HPDE6-E6E7 (cell line): Measurements from ENCODE around the gene MKNK2.
"Not testable (repeated sequence)": the region's sequence is repeated elsewhere in the genome, so short reads cannot be mapped to it uniquely, and the experiment has no call there.

ENCODE experiments used
- DNase-seq: peaks from one replicate; pipeline ENCODE4 v3.0.0; 2011; ENCODE audit warnings: missing footprints; ENCODE audit errors: extremely low spot score

Gene MKNK2

GRCh38 chr19:1992759-1993260 is 58.2 kb downstream of the MKNK2 start:
- DNase-seq, result no peak

- no peak for DNase-seq
Measured at GRCh38 chr19:1991018-1991913, 59.8 kb downstream of the MKNK2 start.

GRCh38 chr19:1990230-1991017 is 60.6 kb downstream of the MKNK2 start:
- no peak for DNase-seq

- no peak for DNase-seq
Measured at GRCh38 chr19:1989513-1990229, 61.4 kb downstream of the MKNK2 start.

GRCh38 chr19:1988464-1988863 is 62.6 kb downstream of the MKNK2 start:
- not testable (repeated sequence) for DNase-seq
